ENCODE measurements around the gene RPS4Y2.

DNA sequence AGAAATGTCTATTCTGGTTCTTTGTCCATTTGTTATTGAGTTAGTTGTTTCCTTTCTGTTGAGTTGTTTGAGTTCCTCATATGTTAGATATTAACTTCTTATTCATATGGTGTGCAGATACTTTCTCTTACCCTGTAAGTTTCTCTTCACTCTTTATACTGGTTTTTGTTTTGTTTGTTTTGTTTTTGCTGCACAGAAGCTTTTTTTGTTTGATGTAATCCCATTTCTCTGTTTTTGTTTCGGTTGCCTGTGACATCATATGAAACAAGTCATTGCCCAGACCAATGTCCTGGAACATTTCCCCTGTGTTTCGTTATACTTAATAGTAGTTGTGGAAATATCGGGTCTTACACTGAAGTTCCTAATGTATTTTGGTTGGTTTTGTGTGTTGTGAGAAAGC, 31.2 kb downstream of the RPS4Y2 start:
- TF ChIP-seq, protein P1, sequence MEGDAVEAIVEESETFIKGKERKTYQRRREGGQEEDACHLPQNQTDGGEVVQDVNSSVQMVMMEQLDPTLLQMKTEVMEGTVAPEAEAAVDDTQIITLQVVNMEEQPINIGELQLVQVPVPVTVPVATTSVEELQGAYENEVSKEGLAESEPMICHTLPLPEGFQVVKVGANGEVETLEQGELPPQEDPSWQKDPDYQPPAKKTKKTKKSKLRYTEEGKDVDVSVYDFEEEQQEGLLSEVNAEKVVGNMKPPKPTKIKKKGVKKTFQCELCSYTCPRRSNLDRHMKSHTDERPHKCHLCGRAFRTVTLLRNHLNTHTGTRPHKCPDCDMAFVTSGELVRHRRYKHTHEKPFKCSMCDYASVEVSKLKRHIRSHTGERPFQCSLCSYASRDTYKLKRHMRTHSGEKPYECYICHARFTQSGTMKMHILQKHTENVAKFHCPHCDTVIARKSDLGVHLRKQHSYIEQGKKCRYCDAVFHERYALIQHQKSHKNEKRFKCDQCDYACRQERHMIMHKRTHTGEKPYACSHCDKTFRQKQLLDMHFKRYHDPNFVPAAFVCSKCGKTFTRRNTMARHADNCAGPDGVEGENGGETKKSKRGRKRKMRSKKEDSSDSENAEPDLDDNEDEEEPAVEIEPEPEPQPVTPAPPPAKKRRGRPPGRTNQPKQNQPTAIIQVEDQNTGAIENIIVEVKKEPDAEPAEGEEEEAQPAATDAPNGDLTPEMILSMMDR (IDR thresholded peaks at IDR 0.05; ENCODE audit: insufficient read depth, low read length, poor library complexity, severe bottlenecking): no peak
- no peak for TF ChIP-seq EZH2phosphoT487 (conservative IDR thresholded peaks at IDR 0.05; ENCODE audit: low read length)
